PC-9 (cell line): ENCODE results near the gene CD36. TPM values are rescaled to one million over a fixed set of nuclear protein-coding genes. Genes with fewer than 3 reads are reported as not detected.

Source experiments
- BruUV-seq: library from RNA; stranded (reverse); fragments of 400-500 nt; replicated peaks from 2 replicates; lab custom pipeline; 2021; lab: Mats Ljungman, UMichigan
- CTCF ChIA-PET: fragments of 300-600 bp; sonication (Branson Sonifier 250); formaldehyde crosslinking; loops from one replicate; lab custom pipeline; 2022; ENCODE audit warnings: antibody characterized with exemption; lab: Charles Lee
- POLR2A ChIA-PET: fragments of 300-600 bp; sonication (Branson Sonifier 250); formaldehyde crosslinking; loops from one replicate; lab custom pipeline; 2022; ENCODE audit warnings: antibody characterized with exemption; ENCODE audit not compliant: unreplicated experiment; lab: Charles Lee
- DNase-seq, 2 experiments: peaks; one replicate each; pipeline versions ENCODE4 v3.0.0 to v3.0.0-alpha.2; 2015 to 2022; ENCODE audit warnings: mixed read lengths in 1 of 2
- H2AFZ ChIP-seq: fragments of 200-600 bp; sonication (generic); 2 replicates; pipeline ENCODE4 v1.8.1; 2017; ENCODE audit warnings: antibody characterized with exemption
- H3F3A ChIP-seq: fragments of 200-600 bp; sonication (generic); 2 replicates; pipeline ENCODE4 v1.8.1; 2017; ENCODE audit warnings: antibody characterized with exemption, mild to moderate bottlenecking, low read depth; ENCODE audit not compliant: insufficient read depth
- H3K27ac ChIP-seq: fragments of 200-600 bp; sonication (generic); 2 replicates; pipeline ENCODE4 v1.6.1; 2016; ENCODE audit warnings: mixed run types
- H3K27me3 ChIP-seq: fragments of 200-600 bp; sonication (generic); 2 replicates; pipeline ENCODE4 v1.6.1; 2016; ENCODE audit warnings: low read depth, mixed run types; ENCODE audit not compliant: insufficient read depth
- H3K36me3 ChIP-seq: fragments of 200-600 bp; sonication (generic); 2 replicates; pipeline ENCODE4 v1.6.1; 2016; ENCODE audit warnings: low read depth, mixed run types
- H3K4me1 ChIP-seq: fragments of 200-600 bp; sonication (generic); replicated peaks from 2 replicates; pipeline ENCODE4 v1.6.1; 2016; ENCODE audit warnings: mixed run types; ENCODE audit not compliant: insufficient read depth
- H3K4me2 ChIP-seq: fragments of 200-600 bp; sonication (generic); 2 replicates; pipeline ENCODE4 v1.6.1; 2017; ENCODE audit warnings: mixed run types
- H3K4me3 ChIP-seq: fragments of 200-600 bp; sonication (generic); 2 replicates; pipeline ENCODE4 v1.6.1; 2016; ENCODE audit warnings: mixed run types
- H3K79me2 ChIP-seq: fragments of 200-600 bp; sonication (generic); 2 replicates; pipeline ENCODE4 v1.6.1; 2017; ENCODE audit warnings: low read depth, mixed run types
- H3K9me2 ChIP-seq: fragments of 200-600 bp; sonication (generic); 2 replicates; pipeline ENCODE4 v1.8.1; 2017; ENCODE audit warnings: mild to moderate bottlenecking; ENCODE audit not compliant: insufficient read depth
- H3K9me3 ChIP-seq: fragments of 200-600 bp; sonication (generic); 2 replicates; pipeline ENCODE4 v1.8.1; 2016; ENCODE audit warnings: low read depth; ENCODE audit not compliant: insufficient read depth
- H4K20me1 ChIP-seq: fragments of 200-600 bp; sonication (generic); 2 replicates; pipeline ENCODE4 v1.8.1; 2017; ENCODE audit not compliant: insufficient read depth
- EZH2 ChIP-seq: fragments of 200-600 bp; sonication (generic); IDR thresholded peaks from 2 replicates; pipeline ENCODE4 v1.8.0; 2017; ENCODE audit warnings: antibody characterized with exemption, low read depth
- intact Hi-C: fragments of 100-400 bp; cut with micrococcal nuclease; formaldehyde crosslinking; loops from one replicate; pipeline ENCODE4 v1.10.0; 2022; ENCODE audit not compliant: unreplicated experiment
- total RNA-seq: library from RNA; stranded (reverse); gene quantifications from 2 replicates; pipeline ENCODE4 v1.2.3, GENCODE V29; 2021
- TF ChIP-seq, protein P1 (sequence below): fragments of 200-600 bp; sonication (generic); conservative IDR thresholded peaks from 2 replicates; pipeline ENCODE4 v1.6.1; 2017; ENCODE audit warnings: mixed run types, antibody characterized with exemption, mild to moderate bottlenecking, moderate library complexity

The CD36 gene
- total RNA-seq, 1 experiment from 2014 or later: 0.28 TPM

DNA sequence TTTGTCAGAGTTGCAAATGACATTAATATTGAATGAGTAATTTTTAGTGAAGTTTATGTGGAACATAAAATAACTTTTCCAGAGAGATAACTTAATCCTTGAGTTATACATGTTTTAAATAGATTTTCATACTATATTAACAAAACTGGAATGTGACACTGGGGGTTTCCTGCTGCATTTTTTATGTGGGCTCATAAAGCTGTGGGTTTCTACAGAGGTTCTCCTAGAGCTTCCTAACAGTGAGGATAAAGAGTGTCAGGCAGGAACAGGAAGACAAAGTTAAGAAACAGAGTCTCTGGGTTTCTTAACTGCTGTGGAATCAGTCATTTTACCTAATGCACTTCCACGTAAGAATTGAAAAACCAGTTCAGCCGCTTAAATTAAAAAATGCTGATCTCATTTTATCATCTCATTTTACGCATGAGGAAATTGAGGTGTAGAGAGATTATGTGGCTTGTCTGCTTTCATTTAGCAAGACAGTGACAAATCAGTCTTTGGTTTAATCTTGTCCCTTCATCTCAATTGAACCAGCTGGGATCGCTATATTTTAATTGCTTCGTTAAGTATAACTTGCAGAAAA, 5.0 kb downstream of the CD36 start:
- Histone ChIP-seq H3K4me1 (peaks cover 16% of the 10 kb centered on the region), H3F3A (peaks cover 7% of the 10 kb centered on the region; the same call in 1 of the 2 replicates), H2AFZ (peak overlapping the region; percentile 4; the same call in 1 of the 2 replicates), H4K20me1 (no peaks in the 10 kb centered on the region), H3K27me3 (no peaks in the 10 kb centered on the region), H3K27ac (peak overlapping the region; percentile 51), H3K9me2 (no peaks in the 10 kb centered on the region), H3K79me2 (no peaks in the 10 kb centered on the region), H3K9me3 (peaks cover 17% of the 10 kb centered on the region; the same call in 1 of the 2 replicates), H3K4me3 (0 out of 2 replicates have a peak overlapping the region, but pooled peaks have one; percentile 16), H3K36me3 (no peaks in the 10 kb centered on the region), H3K4me2 (peak overlapping the region; percentile 42)
- no peak for TF ChIP-seq EZH2
- TF ChIP-seq, protein P1, sequence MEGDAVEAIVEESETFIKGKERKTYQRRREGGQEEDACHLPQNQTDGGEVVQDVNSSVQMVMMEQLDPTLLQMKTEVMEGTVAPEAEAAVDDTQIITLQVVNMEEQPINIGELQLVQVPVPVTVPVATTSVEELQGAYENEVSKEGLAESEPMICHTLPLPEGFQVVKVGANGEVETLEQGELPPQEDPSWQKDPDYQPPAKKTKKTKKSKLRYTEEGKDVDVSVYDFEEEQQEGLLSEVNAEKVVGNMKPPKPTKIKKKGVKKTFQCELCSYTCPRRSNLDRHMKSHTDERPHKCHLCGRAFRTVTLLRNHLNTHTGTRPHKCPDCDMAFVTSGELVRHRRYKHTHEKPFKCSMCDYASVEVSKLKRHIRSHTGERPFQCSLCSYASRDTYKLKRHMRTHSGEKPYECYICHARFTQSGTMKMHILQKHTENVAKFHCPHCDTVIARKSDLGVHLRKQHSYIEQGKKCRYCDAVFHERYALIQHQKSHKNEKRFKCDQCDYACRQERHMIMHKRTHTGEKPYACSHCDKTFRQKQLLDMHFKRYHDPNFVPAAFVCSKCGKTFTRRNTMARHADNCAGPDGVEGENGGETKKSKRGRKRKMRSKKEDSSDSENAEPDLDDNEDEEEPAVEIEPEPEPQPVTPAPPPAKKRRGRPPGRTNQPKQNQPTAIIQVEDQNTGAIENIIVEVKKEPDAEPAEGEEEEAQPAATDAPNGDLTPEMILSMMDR: no peak
- peak; percentile 6 to 87 for DNase-seq
- ChIA-PET CTCF (no interaction called here), POLR2A (interaction anchor here (0.7 kb wide), 1 partner anchor 121 kb away, joined by 7 read pairs; no protein-coding TSS in a partner anchor)
- no TSS peak for BruUV-seq
- intact Hi-C loops: loop anchor here (1.0 kb wide), 2 partner anchors 79 to 162 kb away; no protein-coding TSS in a partner anchor

DNA sequence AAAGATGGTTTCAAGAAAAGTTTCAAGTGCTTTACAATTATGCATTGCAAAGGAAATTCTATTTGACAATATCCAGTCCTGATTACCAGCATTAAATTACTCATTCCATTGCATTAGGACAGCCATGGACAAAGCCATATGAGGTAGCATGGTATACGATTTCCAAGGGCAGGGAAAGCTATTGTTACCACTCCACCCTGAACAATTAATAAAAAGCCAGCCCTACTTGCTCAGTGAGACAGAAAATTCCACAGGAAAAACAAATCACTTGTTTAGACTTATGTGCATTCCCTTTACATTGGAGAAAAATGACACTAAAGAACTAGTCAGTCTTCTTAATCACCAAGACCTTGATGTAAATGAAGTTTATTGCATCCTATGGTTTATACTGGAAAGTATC, 5.6 kb downstream of the CD36 start:
- Histone ChIP-seq H3K4me1 (peaks cover 16% of the 10 kb centered on the region), H3F3A (peaks cover 7% of the 10 kb centered on the region; the same call in 1 of the 2 replicates), H3K4me3 (no peak overlapping the region), H4K20me1 (no peaks in the 10 kb centered on the region), H3K9me3 (peaks cover 17% of the 10 kb centered on the region; the same call in 1 of the 2 replicates), H3K27me3 (no peaks in the 10 kb centered on the region), H3K36me3 (no peaks in the 10 kb centered on the region), H3K9me2 (no peaks in the 10 kb centered on the region), H3K79me2 (no peaks in the 10 kb centered on the region), H2AFZ (no peak overlapping the region), H3K27ac (peak overlapping the region; percentile 51), H3K4me2 (peak overlapping the region; percentile 42; the same call in 1 of the 2 replicates)
- DNase-seq: no peak
- ChIA-PET CTCF (no interaction called here), POLR2A (interaction anchor here (0.6 to 0.7 kb wide), 2 partner anchors 96 to 122 kb away, joined by 3 to 7 read pairs; no protein-coding TSS in a partner anchor)
- intact Hi-C loops: no loop called here
- no TSS peak for BruUV-seq
- TF ChIP-seq, protein P1: no peak
- TF ChIP-seq EZH2: no peak

DNA sequence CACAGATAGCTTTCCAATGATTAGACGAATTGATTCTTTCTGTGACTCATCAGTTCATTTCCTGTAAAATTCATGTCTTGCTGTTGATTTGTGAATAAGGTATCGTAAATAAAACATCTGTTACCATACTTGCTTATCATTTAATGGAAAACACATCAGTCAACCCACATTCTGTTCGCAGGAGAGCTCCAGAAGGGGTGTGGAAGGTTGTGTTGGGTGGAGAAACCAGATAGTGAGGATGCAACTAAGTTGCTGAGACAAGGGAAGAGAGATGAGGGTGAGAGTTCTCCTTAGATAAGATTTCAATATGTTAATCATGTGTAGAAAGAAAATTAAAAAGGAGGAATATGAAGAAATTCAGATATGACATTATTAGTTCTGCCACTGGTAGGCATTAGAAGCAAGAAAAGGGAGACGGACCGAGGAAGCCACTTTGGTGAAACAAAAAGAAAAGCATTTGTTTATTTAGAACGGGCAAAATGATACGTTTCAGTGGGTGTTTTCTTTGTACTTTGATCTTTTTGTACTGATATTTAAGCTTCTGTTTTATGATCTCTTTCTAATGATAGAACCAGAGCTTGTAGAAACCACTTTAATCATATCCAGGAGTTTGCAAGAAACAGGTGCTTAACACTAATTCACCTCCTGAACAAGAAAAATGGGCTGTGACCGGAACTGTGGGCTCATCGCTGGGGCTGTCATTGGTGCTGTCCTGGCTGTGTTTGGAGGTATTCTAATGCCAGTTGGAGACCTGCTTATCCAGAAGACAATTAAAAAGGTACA, 7.8 kb downstream of the CD36 start:
- CTCF ChIA-PET: interaction anchor here (0.6 kb wide), 1 partner anchor 272 kb away, joined by 8 read pairs; the partner anchor contains the start of gene SEMA3C
- POLR2A ChIA-PET: interaction anchor here (0.6 kb wide), 1 partner anchor 187 kb away, joined by 3 read pairs; no protein-coding TSS in a partner anchor

More for the DNA sequence above, 7.8 kb downstream of the CD36 start:
- H4K20me1 ChIP-seq: no peaks in the 10 kb centered on the region
- H3K36me3 ChIP-seq: no peaks in the 10 kb centered on the region
- H3K79me2 ChIP-seq: no peaks in the 10 kb centered on the region
- H2AFZ ChIP-seq: no peak overlapping the region
- no TSS peak for BruUV-seq
- H3K9me2 ChIP-seq: no peaks in the 10 kb centered on the region
- DNase-seq: no peak
- H3K9me3 ChIP-seq: peaks cover 17% of the 10 kb centered on the region; the same call in 1 of the 2 replicates
- no peak overlapping the region for H3K4me3 ChIP-seq
- H3K4me2 ChIP-seq: no peak overlapping the region
- peaks cover 7% of the 10 kb centered on the region; the same call in 1 of the 2 replicates for H3F3A ChIP-seq
- H3K4me1 ChIP-seq: peaks cover 16% of the 10 kb centered on the region
- TF ChIP-seq, protein P1: no peak
- no peak for TF ChIP-seq EZH2
- intact Hi-C loops: no loop called here
- no peak overlapping the region for H3K27ac ChIP-seq
- no peaks in the 10 kb centered on the region for H3K27me3 ChIP-seq
